Effector CD4-positive, alpha-beta T cell (primary cell): Measurements from ENCODE around the gene MAPKAP1.

Experiments
- DNase-seq: peaks from one replicate; pipeline ENCODE4 v3.0.0-alpha.2; 2020

Gene MAPKAP1

DNA sequence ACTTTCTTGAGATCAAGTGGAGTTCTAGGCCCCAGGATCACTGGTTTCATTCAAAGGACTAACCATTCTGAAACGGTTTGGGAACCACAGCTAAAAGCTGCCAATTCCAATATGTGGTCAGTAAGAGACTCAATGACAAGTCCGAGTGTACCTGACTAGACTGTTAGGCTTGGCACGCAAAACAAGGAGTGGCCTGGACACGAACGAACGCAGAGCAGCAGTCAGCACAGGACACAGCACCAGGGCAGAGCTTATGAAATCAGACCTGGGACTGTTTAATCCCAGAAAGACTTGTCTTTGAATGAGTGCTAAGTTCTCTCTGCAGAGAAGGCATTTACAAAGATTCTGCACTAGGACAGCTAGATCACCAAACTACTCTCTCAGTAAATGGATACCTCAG is 231.6 kb downstream of the MAPKAP1 start:
- DNase-seq, result no peak

DNA sequence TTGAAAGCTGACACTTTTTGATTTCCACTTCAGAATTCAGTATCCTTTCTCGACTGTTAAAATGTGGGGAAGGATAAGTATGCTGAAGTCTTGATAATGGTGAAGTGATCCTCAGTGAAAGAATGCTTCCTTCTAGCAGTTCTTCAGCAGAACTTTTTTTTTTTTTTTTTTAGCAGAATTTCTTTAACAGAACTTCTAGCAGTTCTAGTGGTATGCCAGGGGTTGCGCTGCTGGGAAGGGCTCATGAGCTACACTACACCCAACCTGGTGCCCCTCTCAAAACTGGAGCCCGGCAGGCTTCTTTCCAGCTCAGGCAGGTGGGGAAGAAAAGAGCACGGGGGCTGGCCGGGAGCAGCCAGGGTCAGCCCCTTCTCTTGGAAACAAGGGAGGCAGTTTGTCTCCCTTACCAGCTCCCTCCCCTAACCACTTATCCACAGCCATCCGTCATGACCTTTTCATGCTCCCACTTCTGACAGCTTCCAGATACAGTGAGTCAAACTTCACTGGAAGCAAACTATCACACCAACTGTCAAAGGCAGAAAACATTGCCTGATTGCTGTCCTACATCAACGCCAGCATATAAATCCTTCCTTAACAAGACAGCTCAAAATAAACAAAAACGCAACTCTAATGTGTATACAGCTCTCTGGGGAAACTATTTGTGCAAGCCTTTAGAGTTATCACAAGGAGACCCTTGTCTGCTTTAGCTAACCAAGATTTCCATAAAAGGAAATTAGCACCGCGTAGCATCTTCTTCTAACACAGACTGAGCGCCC is 233.9 kb downstream of the MAPKAP1 start:
- no peak for DNase-seq

DNA sequence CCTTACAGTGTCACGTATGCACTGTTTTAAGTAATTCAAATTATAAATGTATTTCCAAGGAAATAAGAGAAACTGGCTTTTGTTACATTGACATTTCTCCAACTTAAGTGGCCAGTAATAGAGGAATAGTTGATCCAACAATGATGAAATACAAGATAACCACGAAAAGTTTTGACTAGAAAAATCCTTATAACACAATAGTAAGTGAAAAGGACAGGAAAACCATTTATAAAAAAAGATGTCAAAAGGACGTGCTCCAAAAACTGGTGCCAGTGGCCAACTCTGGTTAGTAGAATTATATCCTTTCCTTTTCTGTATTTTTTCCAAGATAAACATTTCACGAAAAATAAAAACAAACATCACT is 234.5 kb downstream of the MAPKAP1 start:
- no peak for DNase-seq

DNA sequence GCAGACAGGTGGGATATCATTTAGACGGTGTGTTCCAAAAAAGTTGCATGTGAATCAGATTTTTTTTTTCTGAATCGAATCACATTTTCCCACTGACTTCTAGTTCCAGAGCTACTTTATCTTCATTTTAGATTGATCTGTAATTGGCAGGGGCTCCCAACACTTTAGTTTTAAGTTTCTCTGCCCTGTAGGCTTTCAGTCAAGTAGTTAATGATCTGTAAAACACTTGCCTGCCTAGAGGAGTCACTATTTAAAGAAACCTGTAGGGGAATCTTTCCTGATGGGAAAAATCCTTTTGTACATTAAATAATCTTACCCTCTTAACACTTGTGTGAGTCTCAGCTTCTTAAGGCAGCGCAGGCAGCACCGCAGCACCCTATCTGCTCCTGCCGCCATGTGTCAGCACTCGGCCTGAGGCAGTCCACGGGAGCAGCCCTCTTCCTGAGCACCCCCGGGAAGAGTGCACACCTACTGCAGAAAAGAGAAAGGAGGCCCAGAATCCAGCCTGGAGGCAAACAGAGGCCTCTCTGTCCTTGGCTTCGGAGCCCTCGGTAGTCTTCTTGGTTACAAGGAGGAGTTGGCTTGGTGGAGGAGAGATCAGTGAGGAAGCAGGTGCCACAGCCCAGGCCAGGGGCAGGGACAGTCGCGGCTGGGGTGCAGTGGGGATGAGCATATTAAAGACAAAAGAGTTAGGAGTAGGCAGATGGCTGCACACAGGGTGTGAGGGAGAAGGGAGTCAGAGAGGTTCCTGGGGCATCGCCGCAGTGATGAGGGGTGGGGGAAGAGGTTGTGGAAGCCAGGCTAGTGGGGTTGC is 236.0 kb downstream of the MAPKAP1 start:
- DNase-seq, result no peak

DNA sequence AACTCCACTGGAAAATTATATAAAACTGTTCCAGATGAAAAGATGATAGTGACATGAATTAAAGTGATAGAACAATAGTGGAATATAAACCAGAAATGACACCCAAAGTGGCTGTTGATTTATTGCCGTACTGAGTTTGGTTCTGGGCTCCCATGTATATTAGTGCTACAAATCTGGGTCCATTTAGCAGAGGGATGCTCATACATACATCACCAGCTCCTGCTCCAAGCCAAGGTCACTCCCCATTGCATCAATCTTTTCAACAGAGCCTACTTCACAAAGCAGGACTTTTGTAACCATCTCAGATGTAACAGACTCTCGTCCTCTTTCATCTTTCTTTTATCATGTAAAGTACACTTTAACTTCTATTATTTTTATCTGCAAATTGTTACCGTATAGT is 236.8 kb downstream of the MAPKAP1 start:
- DNase-seq, result no peak

DNA sequence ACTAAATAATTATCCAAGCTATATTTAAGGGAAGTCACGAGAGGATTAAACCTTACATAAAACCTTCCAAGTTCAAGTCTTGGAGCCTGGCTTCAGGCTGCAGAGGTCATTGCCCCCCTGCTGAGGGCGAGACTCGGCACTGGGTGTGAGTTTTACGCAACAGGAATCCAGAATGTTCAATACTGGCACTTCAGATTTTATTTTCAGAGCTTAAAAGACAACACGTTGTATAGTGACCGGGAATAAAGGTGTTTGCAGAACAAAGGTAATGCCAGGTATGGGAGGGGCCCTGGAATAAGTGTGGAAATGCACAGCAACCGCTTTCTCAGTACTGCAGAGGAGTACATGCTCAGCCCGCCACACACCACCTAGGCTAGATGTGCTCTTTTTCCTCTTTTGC is 238.4 kb downstream of the MAPKAP1 start:
- DNase-seq, result no peak

DNA sequence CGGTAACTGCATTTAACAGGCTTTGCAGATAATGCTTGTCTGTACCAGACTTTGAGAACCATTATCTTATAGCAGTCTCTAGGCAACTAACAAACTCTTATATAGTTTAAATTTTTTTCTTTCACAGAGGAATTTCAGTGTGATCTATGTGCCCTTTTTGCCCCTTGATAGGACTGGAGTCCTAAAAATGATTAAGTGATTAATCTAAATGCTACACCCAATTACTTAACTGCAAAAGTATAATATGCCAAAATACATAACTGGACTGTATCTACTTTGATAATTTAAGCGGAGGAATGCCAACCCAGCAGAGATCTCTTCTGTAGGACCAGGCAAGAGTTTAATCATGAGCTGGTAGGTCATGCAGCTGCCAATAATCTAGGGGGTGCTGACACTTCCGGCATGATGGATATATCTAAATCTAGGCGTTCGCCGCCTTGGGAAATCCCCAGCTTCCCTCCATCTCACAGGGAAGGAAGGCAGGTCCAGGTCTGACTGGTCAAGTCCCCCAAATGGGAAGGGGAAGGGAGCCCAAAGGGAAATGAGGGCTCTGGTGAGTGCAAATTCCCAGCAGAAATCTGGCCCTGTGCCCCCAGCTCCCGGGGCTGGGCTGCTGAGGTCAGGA is 239.8 kb downstream of the MAPKAP1 start:
- DNase-seq, result no peak

DNA sequence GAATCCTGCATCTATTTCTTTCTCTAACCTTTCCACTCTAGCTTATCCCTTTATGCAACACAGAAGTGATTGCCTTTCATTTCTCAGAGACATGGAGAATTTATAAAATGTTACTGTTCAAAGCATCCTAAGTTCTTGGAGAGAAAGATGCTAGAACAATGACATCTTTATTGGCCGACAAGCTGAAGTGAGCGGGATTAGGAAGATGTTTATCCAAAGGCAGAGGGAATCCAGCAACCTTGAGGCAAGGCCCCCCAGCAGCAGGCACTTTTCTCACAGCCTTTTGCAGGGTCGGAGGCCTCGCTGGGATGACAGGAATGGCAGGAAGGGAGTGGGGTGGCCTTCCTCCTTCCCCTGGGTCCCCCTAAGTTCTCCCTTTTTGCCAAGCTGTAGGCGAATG is 240.6 kb downstream of the MAPKAP1 start:
- no peak for DNase-seq

DNA sequence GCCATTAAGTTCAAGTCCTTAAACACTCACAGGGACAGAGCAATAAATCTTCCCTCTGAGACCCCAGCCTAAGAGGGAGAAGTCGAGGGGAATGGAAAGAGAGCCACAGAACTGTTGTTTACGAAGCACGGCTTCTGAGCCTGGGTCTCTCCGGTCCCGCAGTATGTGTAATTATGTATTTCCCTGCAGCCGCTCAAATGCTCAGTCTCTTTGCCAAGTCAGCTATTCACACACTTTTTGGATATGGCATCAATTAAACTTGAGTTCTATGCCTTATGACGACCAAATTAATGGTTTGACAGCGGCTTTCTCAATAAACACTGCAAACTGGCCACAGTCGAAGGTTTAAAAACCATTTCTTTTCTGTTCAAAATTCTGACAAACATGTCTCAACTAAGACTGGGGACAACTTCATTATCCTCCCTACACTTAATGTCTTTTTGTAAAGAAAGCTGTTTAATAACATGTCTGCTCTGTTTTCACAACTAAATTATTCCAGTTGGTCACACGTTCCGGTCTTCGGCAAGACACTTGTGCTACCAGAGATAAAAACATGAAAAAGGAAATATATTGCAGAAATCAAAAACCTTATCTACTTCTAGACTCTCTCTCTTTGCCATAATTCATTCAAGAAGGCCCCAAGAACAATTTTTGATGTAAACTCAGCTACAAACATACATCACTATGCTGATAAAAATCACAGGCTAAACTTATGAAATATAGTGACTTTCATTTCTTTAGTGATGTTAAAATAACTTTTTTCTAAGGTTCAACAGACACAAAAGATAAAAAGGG is 242.2 kb downstream of the MAPKAP1 start:
- no peak for DNase-seq

DNA sequence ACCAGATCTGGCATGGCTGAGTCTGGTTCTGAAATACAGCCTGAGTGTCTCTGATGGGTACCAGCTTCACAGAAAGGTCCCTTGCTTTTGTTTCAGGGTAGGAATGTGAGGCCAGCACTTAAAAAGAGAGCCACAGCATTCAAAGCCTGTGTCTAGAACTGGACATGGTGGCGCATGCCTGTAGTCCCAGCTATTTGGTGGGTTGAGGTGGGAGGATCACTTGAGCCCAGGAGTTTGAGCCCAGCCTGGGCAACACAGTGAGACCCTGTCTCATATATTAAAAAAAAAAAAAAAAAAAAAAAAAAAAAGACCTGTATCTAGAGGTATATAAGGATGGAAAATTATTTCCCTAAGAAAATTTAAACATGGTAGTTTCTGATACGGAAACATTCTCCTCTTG is 243.1 kb downstream of the MAPKAP1 start:
- DNase-seq, result no peak

DNA sequence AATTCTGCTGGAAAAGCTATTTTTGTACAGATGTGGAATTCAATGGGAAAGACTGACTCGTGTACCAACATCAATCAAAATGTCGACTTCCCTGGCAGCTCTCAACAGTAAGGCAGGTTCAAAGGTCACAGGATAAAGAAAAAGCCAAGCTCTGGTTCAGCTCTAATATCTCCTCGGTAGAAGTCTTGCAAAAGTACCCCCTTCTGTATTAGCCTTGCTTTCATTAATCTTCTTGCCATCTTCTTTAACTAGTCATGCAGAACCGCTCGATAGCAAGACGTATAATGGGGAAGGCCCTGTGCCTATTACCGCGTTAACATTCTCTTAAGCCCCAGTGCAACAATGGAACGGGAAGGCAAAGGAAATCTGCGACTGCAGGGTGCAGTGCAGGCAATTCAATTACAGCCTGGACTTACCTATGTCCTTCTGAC is 244.1 kb downstream of the MAPKAP1 start:
- DNase-seq, result no peak

DNA sequence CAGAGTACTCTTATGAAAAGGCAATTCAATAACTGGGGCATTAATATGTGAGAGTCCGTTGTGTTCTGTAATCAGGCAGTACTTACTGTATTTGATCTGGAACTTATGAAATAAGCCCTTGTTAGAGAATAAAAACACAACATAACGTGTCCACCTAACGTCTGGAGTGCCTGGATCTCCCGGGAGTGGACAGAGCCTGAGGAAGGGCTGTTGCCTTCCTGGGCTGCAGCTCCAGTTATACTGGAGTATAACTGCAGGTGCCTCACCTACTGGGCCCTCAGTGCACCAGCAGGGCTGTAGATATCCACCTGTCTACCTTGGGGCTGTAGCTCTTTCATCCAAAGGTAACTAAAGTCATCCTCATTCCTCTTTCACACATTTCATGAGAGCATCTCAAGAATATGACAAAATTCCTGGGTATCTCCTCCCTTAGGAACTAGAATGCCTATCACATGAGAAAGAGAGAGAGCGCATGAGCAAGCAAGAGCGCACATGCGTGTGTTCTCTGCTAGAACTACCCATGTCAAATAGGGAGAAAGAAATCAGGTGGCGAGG is 245.3 kb downstream of the MAPKAP1 start:
- no peak for DNase-seq

DNA sequence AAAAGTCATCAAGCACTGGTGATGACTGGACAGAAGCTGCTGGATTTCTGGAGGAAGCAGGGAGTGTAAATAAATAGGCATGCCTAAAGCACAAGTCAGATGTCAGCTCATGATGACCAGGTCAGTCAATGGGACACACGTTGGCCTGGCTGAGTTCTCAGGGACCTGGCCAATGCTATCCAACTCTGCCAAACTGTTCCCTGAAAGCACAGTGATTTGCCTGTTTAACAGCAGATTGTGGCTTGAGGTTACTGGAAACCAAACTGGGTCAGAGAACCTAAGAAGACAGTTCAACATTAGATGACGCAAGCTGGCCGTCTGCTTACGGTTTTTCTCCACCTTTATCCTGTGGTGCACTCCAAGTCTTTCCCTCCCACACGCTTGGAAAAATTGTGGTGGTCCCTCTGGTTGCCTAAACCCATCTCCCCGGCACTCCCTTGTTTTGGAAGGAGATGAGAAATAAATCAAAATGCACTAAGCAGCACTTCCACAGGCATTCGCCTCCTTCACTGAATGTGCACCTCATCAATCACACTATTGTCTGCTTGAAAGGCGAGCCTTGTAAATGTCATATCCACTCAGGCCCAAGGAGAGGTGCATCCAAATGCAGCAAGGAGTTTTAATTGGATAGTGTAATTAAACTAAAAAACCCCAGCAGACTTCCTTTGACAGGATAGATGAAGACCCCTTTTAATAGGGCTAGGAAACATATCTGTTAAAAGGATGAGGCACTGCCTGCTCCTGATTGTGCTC is 245.9 kb downstream of the MAPKAP1 start:
- no peak for DNase-seq

DNA sequence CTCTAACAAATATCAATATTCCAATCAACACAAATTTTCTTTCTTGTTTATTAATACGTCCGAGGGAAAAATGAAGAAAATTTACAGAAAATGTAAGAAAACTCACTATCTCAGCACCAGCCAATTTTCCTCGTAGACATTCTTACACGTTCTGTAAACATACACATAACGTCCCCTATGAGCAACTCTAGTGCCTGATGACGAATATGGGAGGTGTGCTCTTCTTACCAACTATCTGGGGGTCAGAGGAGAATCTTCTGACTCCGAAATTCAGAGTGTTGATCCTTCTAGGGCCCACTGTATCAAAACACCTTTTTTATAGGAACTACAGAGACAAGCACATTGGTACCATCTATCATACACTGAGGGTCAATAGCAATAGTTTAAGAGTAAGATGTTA is 246.7 kb downstream of the MAPKAP1 start:
- DNase-seq, result no peak

DNA sequence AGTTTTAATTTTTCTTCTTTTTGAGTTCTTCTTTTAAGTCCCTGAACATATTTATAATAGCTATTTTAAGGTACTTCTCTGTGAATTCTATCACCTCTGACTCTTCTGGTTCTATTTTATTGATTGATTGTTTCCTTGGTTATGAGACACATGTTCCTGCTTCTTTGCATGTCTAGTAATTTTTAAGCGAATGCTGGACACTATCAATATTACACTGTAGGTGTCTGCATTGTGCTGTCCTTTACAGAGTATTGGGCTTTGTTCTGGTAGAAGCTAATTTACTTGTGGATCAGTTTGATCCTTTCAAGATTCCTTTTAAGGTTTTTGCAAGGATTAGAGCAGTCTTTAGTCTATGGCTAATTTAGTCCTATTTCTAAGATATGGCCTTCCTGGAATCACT is 249.7 kb downstream of the MAPKAP1 start:
- DNase-seq, result no peak

DNA sequence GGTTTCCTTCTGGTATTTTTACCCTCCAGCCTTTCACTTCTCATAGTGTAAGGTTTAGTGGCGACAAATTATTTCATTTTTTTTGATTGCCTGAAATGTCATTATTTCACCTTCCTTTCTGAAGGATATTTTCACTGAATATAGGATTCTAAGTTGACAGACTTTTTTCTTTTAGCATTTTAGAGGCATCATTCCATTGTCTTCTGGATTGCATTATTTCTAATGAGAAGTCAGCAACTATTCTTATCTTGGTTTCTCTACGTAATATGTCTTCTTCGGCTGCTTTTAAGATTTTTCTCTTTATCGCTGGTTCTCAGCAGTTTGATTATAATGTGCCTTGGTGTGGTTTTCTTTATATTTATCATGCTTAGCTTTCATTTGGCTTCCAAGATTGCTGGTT is 251.1 kb downstream of the MAPKAP1 start:
- DNase-seq, result no peak

DNA sequence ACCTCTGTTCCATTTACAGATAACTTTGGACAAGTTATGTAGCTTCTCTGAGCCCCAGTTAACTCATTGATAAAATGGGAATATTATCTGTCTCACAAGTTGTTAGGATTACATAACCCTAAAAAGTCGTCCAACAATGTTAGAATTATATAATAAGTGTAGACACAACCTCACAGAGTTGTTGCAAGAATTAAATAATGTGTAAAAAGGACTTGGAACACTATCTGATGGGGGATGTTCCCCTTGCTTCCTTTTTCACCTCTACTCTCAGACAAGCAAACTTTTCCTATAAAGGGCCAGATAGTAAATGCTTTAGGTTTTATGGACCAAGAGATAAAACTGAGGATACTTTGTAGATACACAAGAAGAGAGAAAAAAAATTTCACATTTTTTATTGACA is 251.9 kb downstream of the MAPKAP1 start:
- DNase-seq, result no peak

DNA sequence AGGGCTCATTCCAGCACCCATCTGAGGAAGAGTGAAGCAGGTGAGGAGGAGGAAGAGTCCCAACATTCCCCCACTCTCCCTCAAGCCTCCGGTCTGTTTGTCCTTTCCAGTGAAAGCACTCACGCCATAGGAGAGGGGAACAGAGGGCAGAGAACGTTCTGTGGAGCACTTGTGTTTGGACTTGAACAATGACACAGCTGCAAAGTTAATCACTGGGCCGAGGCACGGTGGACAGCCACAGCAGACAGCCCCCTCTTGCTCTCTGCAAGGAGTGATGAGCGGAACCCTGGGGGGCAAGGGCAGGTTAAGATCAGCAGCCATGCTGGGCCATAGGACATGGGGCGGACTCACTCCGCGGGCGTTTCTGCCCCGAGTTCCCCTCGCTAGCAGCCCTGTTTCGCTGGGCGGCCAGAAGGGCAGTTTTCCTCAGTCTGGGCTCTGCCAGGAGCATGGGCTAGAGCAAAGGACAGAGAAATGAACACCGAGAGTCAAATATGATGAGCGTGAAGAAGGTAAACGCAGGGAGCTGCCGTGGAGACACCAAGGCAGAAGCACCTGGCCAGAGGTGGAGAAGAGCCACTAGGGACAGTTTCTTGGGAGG is 259.7 kb downstream of the MAPKAP1 start:
- no peak for DNase-seq

DNA sequence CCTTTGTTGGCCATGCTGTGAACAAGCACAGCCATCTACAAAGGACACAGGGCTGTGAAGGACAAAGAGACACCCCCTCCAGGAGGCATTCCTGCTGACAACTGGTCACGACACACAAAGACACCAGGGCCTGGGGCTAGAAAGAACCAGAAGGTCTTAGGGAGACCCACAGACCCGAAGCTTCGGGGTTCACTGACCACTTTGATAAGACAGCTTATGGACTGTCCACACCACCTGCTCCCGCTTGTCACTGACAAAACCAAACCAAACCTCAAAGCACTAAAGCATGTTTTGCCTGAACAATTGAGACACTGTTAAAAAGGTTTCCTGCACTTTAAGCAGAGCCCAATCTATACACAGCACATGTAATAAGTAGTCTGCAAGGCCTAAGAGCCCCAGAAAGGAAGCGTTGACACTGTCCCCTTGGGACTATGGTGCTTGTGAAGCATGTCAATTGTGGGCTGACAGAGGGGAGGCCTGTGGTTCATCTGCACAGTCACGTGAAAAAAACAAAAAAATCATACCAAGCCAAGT is 260.4 kb downstream of the MAPKAP1 start:
- no peak for DNase-seq

DNA sequence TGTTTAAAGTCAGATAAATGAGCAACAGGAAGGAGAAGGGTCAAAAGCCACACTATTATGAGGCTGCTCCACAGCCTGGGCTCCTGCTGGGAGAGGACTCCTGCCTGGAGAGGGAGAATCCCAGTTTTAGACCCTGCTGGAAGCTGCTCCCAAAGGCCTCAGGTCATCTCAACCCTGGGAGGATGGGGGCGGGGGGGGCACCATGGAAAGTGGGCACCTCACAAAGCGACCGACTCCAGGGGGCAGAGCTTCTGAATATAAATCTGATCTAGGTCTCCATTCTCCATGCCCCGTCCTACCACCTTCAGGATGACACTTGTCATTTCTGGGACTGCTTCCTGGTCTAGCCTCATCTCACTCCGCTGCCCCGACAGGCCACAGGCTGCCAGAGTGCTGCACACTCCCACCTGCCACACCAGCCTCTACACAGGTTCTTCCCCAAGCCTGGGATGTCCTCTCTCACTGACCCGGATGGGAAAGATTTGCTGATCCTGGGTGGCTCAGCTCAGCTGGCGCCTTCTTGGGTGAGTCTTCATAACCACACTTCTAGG is 262.0 kb downstream of the MAPKAP1 start:
- no peak for DNase-seq

DNA sequence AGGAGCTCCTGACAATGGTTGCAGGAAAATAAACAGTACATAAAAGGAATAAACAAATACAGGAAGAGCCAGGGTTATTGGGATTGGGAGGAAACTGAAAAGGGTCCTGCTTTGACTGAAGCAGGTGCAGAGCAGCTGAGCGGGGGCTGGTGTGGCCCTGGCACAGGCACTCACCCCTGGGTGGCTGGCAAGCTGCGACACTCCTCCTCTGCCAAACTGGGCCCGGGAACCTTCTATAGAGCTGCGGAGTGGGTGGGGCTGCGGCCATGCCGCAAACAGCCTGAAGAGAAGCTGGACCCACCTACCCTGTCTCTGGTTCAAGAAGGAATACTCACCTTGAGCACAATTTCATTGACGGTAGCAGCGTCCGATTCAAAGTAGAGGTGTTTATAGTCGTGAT is 262.8 kb downstream of the MAPKAP1 start:
- no peak for DNase-seq
